ENCODE measurements around the gene RPRD1B.
"Not testable (repeated sequence)": the region's sequence is repeated elsewhere in the genome, so short reads cannot be mapped to it uniquely, and the experiment has no call there.

The RPRD1B gene

GRCh38 chr20:38001173-38001875 is 32.2 kb upstream of the RPRD1B start:
- no peak for DNase-seq (ENCODE audit: low spot score)

GRCh38 chr20:38001981-38002380 is 31.6 kb upstream of the RPRD1B start:
- DNase-seq (ENCODE audit: low spot score) = no peak

GRCh38 chr20:38002422-38002821 is 31.1 kb upstream of the RPRD1B start:
- DNase-seq (ENCODE audit: low spot score) = no peak

GRCh38 chr20:38004416-38004815 is 29.1 kb upstream of the RPRD1B start:
- DNase-seq (ENCODE audit: low spot score) = no peak

- DNase-seq (ENCODE audit: low spot score) = no peak
Measured at GRCh38 chr20:38005903-38006302, 27.6 kb upstream of the RPRD1B start.

GRCh38 chr20:38007526-38007925 is 26.0 kb upstream of the RPRD1B start:
- DNase-seq (ENCODE audit: low spot score) = no peak

GRCh38 chr20:38008233-38008944 is 25.2 kb upstream of the RPRD1B start:
- no peak for DNase-seq (ENCODE audit: low spot score)

GRCh38 chr20:38009416-38009815 is 24.1 kb upstream of the RPRD1B start:
- not testable (repeated sequence) for DNase-seq (ENCODE audit: low spot score)

- no peak for DNase-seq (ENCODE audit: low spot score)
Measured at GRCh38 chr20:38011696-38012095, 21.9 kb upstream of the RPRD1B start.

- DNase-seq (ENCODE audit: low spot score) = no peak
Measured at GRCh38 chr20:38012332-38012731, 21.2 kb upstream of the RPRD1B start.

GRCh38 chr20:38013887-38014286 is 19.7 kb upstream of the RPRD1B start:
- DNase-seq (ENCODE audit: low spot score) = no peak

- no peak for DNase-seq (ENCODE audit: low spot score)
Measured at GRCh38 chr20:38017959-38018358, 15.6 kb upstream of the RPRD1B start.

- DNase-seq (ENCODE audit: low spot score) = no peak
Measured at GRCh38 chr20:38018385-38018784, 15.2 kb upstream of the RPRD1B start.

- DNase-seq (ENCODE audit: low spot score) = no peak
Measured at GRCh38 chr20:38021087-38021772, 12.3 kb upstream of the RPRD1B start.

- no peak for DNase-seq (ENCODE audit: low spot score)
Measured at GRCh38 chr20:38023181-38024001, 10.2 kb upstream of the RPRD1B start.

GRCh38 chr20:38024496-38024895 is 9.1 kb upstream of the RPRD1B start:
- DNase-seq (ENCODE audit: low spot score) = no peak

- no peak for DNase-seq (ENCODE audit: low spot score)
Measured at GRCh38 chr20:38029453-38029852, 4.1 kb upstream of the RPRD1B start.

GRCh38 chr20:38031957-38032356 is 1.6 kb upstream of the RPRD1B start:
- no peak for DNase-seq (ENCODE audit: low spot score)

GRCh38 chr20:38032585-38033329 is 789 bp upstream of the RPRD1B start:
- no peak for DNase-seq (ENCODE audit: low spot score)

- DNase-seq (ENCODE audit: low spot score) = peak; percentile 8
Measured at GRCh38 chr20:38034108-38034649, 633 bp downstream of the RPRD1B start.

- no peak for DNase-seq (ENCODE audit: low spot score)
Measured at GRCh38 chr20:38034961-38035360, 1.4 kb downstream of the RPRD1B start.

Measured in globus pallidus (tissue), 1 donor.